Stimulated activated CD4-positive, alpha-beta T cell treated with anti-CD3 and anti-CD28 coated beads, TNF-alpha, amount 100 ng/mL, for 48 hours (primary cell): ENCODE data around the gene ZP1.

Experiments
- DNase-seq, 3 donors: peaks; one replicate each; pipeline ENCODE4 v3.0.0-alpha.2; 2020; ENCODE audit warnings: low read depth in 3 of 3

The ZP1 gene

GRCh38 chr11:60858731-60859464 lies 8.4 kb upstream of the ZP1 start:
- DNase-seq = no peak

- DNase-seq = no peak
Observed at GRCh38 chr11:60859616-60860250, 7.6 kb upstream of the ZP1 start.

DNA sequence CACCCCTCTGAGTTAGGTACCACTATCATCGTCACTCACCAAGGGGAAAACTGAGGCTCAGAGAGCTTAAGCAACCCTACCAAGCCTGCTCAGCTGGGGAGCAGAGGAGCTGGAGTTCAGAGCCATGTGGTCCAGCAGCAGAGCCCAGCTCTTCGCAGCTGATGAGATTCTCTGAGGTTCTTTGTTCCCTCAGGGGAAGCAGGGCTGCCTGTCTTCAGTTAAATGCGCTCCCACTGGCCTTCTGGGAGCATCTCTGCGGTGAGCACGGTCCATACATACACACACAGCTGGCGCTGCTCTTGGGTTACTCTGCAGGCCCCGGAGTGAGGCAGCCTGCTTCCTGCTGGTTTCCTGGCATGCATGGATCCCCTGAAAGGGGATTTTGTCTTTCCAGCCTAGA lies 6.4 kb upstream of the ZP1 start:
- no peak for DNase-seq

DNA sequence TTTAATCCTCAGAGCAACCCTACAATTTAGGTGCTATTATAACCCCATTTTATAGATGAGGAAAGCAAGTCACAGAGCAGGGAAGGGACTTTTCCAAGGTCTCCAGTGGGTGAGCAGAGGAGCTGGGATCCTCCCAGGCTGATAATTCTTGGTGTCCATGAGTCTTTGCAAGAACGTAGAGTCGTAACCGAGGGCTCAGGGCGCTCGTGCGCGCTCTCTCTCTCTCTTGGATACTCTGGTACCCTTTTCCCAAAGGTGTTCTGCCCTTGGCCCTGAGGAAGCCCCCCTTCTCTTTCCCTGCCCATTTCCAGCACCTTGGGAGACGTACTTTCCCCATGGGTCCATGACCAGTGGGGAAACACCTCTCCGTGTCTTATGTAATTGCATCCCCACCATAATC lies 5.2 kb upstream of the ZP1 start:
- DNase-seq = no peak

DNA sequence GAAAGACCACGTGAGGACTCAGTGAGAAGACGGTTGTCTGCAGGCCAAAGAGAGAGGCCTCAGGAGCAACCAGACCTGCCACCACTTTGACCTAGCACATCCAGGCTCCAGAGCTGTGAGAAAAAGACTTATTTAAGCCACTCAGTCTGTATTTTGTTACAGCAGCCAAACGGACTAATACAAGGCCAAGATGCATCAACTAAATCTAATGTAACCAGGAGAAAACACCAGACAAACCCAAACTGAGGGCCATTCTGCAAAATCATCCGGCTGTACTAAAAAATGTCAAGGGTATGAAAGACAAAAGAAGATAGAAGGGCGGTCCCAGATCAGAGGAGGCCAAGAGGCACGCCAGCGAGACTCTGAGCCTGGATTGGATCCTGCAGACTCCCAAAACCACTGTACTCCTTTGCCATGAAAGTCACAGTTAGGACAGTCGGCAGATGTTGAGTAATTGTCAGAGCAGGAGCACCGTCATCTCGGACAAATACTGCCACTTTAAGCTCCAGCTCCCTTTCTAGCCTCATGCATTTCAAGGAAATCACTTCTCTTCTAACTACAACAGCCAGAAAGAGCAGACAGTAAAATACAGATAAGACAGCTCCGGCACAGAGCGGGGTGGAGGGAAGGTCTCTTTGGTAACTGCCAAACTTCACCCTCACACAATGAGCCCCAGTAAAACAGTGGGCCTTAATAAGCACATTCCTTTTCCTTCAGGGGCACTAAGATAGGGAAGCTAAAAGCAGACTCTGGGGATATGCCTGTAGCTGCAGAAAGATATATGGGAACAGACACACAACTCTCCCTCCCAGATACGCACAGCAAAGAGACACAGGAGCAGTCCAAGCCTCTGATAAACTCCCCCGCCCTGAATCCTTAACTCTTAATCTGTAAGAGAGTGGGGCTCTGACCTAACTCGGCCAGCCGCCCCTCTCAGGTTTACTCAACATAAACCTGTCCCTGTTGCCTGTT lies 3.5 kb upstream of the ZP1 start:
- no peak for DNase-seq

DNA sequence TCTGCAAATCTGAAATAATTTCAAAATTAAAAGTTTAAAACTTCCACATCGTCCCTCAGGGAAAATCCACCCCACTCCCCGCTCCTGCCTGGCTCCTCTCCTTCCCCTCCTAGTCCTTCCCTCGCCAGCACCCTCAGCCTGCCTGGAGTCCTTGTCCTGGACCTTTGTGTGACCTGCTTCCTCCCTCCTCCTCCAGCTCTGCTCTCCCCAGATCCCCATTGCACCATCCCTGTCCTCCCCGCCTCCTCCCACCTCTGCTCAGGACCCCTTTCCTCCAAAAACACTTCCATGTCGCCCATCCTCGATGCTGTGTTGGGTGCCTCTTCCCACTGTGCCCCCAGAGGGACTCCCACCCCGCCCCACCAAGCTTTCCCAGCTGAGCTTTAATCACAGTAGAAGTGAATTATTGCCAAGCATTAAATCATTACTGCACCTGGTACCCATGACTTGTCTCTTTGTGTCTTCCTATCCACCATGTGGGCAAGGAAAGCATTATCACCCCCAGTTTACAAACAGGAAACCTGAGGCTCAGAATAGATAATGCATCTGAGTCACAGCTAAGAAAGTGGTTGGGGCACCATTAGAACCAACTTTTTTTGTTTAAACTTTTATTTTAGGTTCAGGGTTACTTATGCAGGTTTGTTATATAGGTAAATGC lies 2.4 kb upstream of the ZP1 start:
- no peak for DNase-seq

DNA sequence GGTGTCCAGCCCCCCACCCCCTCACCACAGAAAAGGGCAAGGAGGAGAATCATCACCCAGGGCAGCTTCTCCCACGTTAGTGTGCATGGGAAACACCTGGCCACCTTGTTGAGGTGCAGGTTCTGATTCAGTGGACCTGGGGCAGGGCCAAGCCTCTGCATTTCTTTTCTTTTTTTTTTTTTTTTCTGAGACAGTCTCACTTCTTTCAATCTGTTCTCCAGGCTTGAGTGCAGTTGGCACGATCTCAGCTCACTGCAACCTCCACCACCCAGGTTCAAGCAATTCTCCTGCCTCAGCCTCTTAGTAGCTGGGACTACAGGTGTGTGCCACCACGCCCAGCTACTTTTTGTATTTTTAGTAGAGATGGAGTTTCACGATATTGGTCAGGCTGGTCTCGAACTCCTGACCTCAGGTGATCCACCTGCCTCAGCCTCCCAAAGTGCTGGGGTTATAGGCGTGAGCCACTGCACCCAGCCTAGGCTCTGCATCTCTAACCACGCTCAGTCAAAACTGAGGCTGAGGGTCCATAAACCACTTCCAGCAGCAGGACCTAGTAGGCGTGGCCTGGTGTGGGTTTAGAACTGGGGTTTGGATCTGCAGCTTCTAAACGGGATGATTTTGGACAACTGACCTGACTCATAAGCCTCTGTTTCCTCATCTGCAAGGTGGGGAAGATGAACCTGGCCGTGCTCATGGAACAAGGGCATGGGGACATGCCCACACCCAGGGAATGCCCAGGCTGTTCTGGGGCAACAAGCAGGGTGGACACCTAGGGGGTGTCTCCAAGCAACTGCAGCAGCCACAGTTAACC lies 734 bp downstream of the ZP1 start:
- DNase-seq = no peak

DNA sequence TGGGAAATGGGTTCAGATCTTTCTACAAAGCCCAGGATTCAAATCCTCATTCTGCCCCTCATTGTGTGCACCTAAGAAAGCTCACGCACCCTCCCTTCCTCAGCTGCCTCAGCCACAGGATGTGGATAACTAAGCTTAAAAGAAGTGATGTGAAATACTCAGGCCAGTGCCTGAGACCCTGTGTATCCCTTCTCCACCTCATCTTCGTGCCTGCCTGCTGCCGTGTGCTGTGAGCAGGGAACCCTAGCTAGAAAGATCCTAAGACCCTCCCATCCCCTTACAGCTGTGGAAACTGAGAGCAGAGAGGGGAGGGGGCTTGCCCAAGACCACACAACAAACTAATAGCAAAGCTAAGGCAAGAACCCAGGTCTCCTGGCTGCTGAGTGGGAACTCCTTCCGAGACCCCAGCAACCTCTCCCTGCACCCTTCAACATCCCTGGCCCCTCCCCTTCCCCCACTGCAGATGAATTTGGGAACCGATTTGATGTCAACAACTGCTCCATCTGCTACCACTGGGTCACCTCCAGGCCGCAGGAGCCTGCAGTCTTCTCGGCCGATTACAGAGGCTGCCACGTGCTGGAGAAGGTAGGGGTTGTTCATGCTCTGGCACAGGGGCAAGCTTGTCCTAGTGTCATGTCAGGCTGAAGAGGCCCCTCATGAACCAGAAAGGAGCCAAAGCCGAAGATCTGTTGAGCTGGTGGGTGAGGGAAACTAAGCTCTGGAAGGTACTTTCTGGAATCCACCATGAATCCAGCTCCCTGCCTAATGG lies 1.5 kb downstream of the ZP1 start:
- DNase-seq = no peak

DNA sequence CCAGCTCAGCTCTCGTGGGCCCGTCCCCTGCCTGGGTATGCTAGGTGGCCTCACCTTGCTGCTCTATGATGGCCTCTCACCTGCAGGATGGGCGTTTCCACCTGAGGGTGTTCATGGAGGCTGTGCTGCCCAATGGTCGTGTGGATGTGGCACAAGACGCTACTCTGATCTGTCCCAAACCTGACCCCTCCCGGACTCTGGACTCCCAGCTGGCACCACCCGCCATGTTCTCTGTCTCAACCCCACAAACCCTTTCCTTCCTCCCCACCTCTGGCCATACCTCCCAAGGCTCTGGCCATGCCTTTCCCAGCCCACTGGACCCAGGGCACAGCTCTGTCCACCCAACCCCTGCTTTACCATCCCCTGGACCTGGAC lies 2.1 kb downstream of the ZP1 start:
- DNase-seq = no peak

- DNase-seq = no peak
Observed at GRCh38 chr11:60870276-60870675, 2.9 kb downstream of the ZP1 start.

DNA sequence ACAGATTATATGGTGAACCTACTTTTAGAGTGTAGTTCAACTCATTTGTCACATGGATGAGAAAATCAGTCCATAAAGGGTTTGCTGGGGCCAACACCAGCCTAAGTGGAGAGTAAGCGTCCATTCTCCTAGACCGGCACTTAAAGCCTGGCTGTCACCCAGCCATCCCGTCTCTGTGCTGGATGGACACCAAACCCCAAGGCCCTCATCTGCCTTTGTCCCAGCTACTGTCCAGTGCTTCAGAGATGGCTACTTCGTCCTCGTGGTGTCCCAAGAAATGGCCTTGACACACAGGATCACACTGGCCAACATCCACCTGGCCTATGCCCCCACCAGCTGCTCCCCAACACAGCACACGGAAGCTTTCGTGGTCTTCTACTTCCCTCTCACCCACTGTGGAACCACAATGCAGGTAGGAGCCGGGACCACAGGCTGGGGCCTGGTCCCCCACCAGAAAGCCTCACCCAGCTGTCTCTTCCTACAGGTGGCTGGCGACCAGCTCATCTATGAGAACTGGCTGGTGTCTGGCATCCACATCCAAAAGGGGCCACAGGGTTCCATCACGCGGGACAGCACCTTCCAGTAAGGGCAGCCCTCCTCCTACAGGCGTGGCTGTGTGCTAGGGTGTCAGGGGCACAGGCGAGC lies 3.5 kb downstream of the ZP1 start:
- DNase-seq = no peak

DNA sequence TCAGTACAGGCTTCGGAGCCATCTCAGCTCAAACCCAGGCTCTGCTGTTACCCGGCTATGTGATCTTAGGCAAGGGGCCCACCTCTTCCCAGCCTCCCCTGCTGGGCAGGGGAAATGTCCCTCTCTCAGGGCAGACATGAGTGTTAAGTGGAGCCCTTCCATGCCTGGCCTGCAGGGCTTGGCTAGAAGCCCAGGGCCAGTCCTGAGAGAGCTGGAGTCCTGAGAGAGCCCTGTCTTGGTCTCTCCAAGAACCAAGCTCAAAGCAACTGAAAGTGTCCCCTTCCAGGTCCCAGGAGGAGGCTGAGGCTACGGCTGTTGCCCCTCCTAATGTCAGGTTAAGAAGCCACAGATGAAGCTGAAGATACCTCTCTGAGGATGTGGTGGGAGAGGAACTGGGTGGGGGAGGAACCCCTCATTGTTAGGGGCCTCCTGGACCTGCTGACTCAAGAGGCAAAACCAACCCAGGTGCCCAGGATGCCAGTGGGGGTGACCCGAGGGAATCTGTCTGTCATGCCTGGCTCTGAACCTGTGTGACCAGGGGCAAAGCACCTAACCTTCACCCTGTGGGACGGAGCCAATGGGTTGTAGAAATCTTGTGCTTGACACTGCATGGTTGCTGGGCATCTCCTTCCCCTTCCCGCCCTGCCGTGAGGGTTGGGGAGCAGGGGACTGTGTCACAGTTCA lies 4.2 kb downstream of the ZP1 start:
- DNase-seq = no peak

GRCh38 chr11:60872124-60872960 lies 5.0 kb downstream of the ZP1 start:
- DNase-seq = no peak

DNA sequence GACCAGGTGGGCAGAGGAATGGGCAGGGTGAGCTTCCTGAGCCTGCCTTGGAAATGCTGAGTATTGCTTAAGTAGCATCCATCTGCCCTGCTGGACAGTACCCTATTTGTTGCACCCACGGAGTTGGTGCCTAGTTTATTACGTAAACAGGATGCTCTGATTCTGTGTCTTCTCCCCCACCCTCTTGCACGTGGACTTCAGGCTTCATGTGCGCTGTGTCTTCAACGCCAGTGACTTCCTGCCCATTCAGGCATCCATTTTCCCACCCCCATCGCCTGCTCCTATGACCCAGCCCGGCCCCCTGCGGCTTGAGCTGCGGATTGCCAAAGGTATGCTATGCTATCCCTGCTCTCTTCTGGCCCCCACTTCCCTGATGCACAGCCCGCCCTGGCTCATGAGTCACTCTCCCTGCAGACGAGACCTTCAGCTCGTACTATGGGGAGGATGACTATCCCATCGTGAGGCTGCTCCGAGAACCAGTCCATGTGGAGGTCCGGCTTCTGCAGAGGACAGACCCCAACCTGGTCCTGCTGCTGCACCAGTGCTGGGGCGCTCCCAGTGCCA lies 5.7 kb downstream of the ZP1 start:
- DNase-seq = no peak

GRCh38 chr11:60873533-60873932 lies 6.2 kb downstream of the ZP1 start:
- DNase-seq = no peak

DNA sequence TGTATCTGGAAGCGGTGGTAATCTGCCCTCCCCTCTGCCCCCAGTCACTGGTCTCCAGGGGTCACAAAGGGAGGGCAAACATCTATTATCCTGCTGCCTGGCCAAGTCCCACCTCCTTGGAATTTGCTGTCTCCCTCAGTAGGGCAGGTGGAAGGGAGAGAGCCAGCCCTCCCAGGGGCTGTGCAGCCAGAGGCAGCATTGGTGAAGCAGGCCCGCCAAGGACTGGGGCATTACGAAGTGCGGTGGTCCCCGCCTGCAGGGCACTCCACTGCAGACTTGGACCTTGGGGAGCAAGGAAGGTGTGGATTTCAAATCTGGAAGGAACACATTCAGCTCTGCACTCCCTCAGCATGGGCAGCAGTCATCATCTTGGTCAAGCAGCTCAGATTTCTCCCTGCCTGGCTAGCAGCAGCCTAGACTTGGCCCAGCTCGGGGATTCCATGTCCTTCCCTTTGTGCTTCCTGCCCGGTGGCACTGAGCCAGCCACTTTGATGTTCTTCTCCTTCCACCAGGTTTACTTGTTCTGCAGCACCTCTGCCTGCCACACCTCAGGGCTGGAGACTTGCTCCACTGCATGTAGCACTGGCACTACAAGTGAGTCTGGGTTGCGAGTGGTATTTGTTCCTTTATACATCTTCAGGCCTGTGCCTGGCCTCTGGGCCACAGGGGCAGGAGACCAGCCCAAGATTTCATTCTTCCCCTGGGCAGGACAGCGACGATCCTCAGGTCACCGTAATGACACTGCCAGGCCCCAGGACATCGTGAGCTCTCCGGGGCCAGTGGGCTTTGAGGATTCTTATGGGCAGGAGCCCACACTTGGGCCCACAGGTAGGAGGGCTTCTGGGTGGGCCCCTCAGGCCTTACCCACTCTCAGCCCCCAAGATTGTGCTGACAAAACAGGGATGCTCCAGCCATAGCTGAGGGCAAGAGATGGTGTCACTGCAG lies 7.4 kb downstream of the ZP1 start:
- no peak for DNase-seq
